ENCODE measurements around the gene BUB3.
A peak's percentile ranks its signal among the peaks of the same experiment; 100 is the strongest.

BUB3 gene

DNA sequence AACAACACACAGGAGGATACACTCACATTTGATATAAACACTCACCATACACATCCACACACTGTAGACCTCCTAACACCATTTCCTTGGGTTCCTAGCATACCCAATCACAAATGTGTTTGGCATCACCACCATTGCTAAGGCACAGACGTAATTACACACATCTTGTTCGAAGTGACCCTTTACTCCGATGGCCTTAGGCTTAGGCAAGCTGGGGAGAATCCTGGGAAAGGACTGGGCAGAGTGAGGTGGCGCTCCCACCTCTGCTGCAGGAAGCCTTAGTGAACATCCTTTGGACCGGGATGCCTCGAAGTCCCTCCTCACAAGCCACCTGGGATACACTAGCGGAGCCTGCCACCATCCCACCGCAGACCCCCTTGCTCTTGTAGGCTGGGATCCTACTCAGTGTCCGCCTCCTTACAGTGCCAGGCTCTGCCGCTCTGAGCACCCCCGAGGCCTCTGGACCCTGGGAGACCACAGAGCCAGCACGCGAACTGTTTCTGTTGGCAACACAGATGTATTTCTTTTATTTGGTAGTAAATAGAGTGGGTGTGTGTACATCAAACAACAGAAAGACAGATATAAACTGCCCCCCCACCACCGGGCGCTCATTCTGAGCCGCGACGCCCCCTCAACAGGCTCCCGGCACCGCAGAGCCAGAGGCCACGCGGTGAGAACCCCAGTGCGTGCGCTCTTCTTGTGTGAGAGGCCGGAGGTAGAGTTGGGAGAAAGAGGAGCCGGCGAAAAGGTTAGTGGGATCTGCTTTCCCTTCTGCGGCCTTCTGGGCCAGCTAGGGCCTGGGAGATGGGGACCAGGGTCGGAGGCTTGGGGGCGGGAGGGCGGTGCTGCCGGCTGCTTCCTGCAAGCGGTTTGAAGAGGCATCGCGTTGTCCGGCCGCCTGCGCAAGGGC, 12.2 kb upstream of the BUB3 start:
- no peak for DNase-seq

DNA sequence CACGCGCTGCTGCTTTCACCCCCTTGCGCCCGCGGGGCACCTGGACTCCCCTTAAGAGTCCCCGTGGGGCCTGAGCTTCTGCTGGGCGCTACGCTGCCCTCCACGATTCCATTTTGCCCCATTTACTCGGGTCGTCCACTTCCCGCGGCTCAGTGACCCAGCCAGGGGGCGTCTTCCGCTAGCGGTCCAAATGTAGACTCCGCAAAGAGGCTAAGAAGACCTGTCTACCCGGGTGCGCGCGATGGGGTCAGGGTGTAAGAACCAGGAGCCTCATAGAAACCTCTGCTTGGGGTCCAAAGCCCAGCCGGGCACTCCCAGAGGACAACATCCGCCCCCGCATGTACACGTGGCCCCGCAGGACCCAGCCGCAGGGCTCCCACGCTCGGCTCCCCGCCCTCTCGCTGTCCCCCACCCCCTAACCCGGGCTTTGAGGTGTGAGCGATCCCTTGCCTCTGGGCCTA, 11.5 kb upstream of the BUB3 start:
- DNase-seq = no peak

DNA sequence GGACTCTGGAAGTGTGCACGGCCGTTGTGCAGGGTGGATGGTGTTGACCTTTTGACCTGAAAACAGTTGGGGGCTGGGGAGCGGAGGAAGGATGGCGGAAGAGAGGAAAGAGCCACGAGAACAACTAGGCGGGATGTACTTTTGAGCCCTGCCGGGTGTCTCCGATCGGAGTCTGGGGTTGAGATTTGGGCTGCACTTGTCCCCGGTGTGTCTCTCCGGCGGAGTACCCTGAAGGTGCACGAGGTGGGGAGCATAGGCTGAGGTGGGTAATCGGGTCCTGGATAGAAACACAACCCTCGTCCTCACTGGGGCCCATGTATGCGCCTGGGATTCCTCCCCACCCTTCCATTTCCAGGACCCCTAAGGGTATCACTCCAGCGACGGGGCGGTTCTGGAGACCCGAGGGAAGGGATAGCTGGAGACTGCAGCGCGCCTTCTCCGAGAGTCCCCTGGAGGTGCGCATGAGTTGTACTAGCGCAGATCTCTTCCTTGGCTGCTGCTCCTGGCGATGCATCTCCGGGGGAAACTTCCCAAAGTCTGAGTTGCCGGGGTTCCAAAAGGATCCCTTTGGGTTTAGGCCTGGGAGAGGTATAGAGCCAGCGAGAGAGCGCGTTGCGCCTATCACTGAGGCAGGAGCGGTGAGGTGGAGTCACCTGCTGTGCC, 10.9 kb upstream of the BUB3 start:
- DNase-seq = no peak

GRCh38 chr10:123143825-123144168, 10.4 kb upstream of the BUB3 start:
- no peak for DNase-seq

GRCh38 chr10:123144697-123145541, 9.3 kb upstream of the BUB3 start:
- DNase-seq = no peak

DNA sequence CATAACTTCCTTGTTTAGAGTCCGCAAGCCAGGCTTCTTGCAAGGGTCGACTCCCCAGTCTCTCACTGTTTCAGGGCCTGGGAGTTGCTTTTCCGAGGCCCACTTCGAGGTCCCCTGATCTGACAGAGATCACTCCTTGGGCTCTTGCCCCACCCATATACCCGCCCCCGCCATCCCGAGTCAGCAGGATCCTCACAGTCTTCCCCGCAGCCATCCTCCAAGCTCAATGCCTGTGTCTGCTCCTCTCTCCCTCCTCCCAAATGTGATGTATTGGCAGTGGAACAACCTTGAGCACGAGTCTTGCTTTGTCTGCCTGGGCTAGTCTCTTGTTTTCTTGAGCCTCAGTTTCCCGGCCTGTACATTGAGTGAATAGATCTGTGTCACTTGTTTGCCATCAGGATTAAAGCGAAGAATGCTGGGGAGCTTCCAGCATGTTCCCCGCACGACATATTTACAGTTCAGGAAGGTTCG, 8.6 kb upstream of the BUB3 start:
- no peak for DNase-seq

- DNase-seq = no peak
Measured at GRCh38 chr10:123146013-123146893, 7.9 kb upstream of the BUB3 start.

GRCh38 chr10:123146894-123147634, 7.1 kb upstream of the BUB3 start:
- DNase-seq = no peak

DNA sequence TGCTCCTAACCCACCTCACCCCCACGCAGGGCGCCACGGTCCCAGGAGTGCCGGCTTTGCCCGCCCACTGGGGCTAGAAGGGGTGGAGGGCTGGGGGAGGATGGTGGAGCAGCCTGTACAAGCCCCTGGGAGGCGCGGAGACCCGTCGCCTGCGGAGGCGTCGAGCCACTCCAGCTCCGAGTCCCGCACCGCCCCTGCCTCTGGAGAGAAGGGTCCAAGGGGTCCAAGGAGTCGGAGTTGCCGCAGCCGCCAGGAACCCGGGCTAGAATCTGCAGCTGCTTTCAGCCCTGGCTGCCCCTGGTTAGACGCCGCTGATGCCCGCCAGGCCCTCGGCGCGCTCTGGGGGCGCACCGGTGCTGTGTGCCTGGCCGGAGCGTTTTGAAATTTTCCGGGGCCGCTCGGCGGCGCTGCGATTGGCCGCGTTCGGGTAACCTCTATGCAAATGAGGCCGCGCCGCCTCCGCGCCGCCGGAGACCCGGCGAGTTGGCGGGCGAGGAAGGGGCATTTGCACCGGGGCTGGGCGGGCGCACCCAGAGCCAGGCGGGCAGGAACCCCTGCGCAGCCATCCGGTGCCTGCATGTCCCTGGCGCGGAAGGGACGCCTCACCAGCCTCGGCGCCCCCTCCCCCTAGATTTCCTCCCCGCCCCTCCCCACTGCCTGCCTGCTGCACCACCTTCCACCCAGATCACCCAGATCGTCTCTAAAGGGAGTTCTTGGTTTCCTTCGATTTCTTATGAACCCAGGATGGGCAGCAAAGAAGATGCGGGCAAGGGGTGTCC, 6.4 kb upstream of the BUB3 start, which contains the start of gene HMX2:
Gene HMX2, plus strand, starts transcription at position 502 of the 779 bp plus-strand sequence. Its CDS starts 243 bp downstream, at position 745.
- no peak for DNase-seq

DNA sequence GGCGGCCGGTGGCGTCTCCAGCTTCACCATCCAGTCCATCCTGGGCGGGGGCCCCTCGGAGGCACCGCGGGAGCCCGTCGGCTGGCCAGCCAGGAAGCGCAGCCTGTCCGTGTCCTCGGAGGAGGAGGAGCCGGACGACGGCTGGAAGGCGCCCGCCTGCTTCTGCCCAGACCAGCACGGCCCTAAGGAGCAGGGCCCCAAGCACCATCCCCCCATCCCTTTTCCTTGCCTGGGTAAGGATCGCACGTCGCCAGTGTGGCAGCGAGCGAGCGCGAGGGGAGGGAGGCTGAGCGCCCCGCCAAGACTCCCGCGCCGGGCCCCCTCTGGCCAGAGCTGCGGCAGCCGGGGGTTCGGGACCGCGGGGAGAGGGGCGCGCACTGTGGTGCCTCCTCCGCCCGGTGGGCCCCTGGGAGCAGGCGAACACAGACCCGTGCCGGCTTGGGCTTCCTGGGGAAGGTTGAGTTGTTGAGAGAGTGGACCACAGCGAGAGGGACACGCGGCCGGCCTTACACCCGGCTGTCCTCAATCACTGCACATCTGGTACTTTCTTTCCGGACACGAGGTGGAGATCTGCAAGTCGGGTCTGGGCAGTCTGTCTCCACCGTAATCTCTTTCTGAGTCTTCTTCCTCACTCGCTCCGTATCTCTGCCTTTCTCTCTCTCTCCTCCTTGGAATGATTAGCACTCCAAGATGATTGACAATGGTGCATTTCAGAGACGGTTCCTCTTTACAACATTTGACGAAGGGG, 5.6 kb upstream of the BUB3 start:
- DNase-seq = no peak

GRCh38 chr10:123149162-123149567, 5.0 kb upstream of the BUB3 start:
- DNase-seq = no peak

- peak; percentile 16 for DNase-seq
Measured at GRCh38 chr10:123149568-123150270, 4.5 kb upstream of the BUB3 start.

DNA sequence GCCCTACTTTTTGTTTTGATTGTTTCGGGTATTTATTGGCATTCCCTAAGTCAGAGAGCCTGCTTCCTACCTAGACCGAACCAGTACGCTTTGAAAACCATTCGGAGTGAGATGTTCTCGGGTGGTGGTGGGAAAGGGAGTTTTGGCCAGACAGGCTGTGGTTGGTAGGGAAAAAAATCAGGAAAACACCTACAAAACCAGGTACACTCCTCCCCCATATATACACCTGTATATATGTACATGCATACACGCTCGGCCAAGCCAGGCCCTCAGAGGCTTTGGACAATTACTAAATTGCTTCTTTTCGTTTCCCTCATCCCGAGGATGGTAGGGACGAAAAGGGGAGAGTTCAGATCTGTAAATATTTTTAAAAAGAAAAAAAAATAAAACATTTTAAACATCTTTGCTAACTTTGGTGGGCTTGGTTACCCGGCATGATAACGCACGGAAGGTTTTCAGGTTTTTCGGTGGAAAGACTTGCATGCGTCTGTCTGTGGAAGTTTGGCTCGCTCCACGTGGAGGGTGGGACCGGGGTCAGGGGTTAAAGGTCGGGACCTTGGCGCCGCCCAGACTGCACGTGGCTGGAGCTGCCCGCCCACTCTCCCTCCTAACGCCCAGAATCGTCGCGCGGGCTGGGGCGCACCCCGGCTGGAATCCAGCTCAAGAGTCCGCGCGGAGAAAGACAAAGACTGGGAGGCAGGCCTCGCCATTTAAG, 3.8 kb upstream of the BUB3 start:
- DNase-seq = no peak

GRCh38 chr10:123150986-123151736, 3.0 kb upstream of the BUB3 start:
- no peak for DNase-seq

- DNase-seq = no peak
Measured at GRCh38 chr10:123151737-123152135, 2.5 kb upstream of the BUB3 start.

- no peak for DNase-seq
Measured at GRCh38 chr10:123153486-123154091, 613 bp upstream of the BUB3 start.
